Mesendoderm (in vitro differentiated cells): ENCODE measurements around the gene LRP8.

Source experiments
- DNase-seq: peaks from one replicate; pipeline ENCODE4 v3.0.0; 2013
- H2AK5ac ChIP-seq: 2 replicates; pipeline ENCODE4 v1.6.1; 2013; ENCODE audit warnings: low read length, inconsistent platforms
- H2BK120ac ChIP-seq: 2 replicates; pipeline ENCODE4 v1.6.1; 2013; ENCODE audit warnings: low read depth, mild to moderate bottlenecking, low read length, moderate library complexity, mixed read lengths
- H2BK15ac ChIP-seq: replicated peaks from 2 replicates; pipeline ENCODE4 v1.6.1; 2013; ENCODE audit warnings: low read depth, mild to moderate bottlenecking, moderate library complexity
- H2BK5ac ChIP-seq: 2 replicates; pipeline ENCODE4 v1.6.1; 2013; ENCODE audit warnings: low read length, inconsistent platforms
- H3K18ac ChIP-seq: 2 replicates; pipeline ENCODE4 v1.6.1; 2013; ENCODE audit warnings: mild to moderate bottlenecking, low read length, mixed read lengths
- H3K23ac ChIP-seq: one replicate; pipeline ENCODE4 v1.6.1; 2013; ENCODE audit warnings: low read length
- H3K27ac ChIP-seq: 2 replicates; pipeline ENCODE4 v1.5.1; 2013; ENCODE audit warnings: low read depth, mild to moderate bottlenecking, inconsistent platforms, low read length, moderate library complexity
- H3K27me3 ChIP-seq: 2 replicates; pipeline ENCODE4 v1.6.1; 2013; ENCODE audit warnings: low read length, control low read depth, mild to moderate bottlenecking, inconsistent platforms; ENCODE audit not compliant: insufficient read depth, poor library complexity
- H3K36me3 ChIP-seq: 2 replicates; pipeline ENCODE4 v1.6.1; 2013; ENCODE audit warnings: low read length, inconsistent platforms; ENCODE audit not compliant: control insufficient read depth, insufficient read depth
- H3K4ac ChIP-seq: one replicate; pipeline ENCODE4 v1.6.1; 2013; ENCODE audit warnings: low read depth, mild to moderate bottlenecking, low read length, moderate library complexity
- H3K4me1 ChIP-seq: 2 replicates; pipeline ENCODE4 v1.6.1; 2013; ENCODE audit warnings: low read depth, low read length, inconsistent platforms; ENCODE audit not compliant: control insufficient read depth
- H3K4me2 ChIP-seq: 2 replicates; pipeline ENCODE4 v1.6.1; 2013; ENCODE audit warnings: low read length
- H3K4me3 ChIP-seq: 2 replicates; pipeline ENCODE4 v1.5.1; 2013; ENCODE audit warnings: mild to moderate bottlenecking, low read length
- H3K56ac ChIP-seq: one replicate; pipeline ENCODE4 v1.6.1; 2013; ENCODE audit warnings: low read length
- H3K79me1 ChIP-seq: 2 replicates; pipeline ENCODE4 v1.6.1; 2013; ENCODE audit warnings: low read length, inconsistent platforms
- H3K79me2 ChIP-seq: 2 replicates; pipeline ENCODE4 v1.6.1; 2013; ENCODE audit warnings: mild to moderate bottlenecking, low read length; ENCODE audit not compliant: control insufficient read depth, insufficient read depth
- H3K9ac ChIP-seq: 2 replicates; pipeline ENCODE4 v1.6.1; 2013; ENCODE audit warnings: low read length, inconsistent platforms
- H4K5ac ChIP-seq: one replicate; pipeline ENCODE4 v1.6.1; 2013; ENCODE audit warnings: low read length
- H4K8ac ChIP-seq: one replicate; pipeline ENCODE4 v1.6.1; 2013; ENCODE audit warnings: low read depth, mild to moderate bottlenecking, control low read depth, low read length, moderate library complexity
- WGBS: extraction: QIAGEN DNeasy Blood & Tissue Kit; methylation state at CpG from one replicate; pipeline ENCODE4 v1.1.7; 2013; ENCODE audit warnings: low lambda C conversion rate, missing lambda C conversion rate; ENCODE audit not compliant: insufficient coverage; ENCODE audit errors: extremely low coverage; 5-methylcytosine and 5-hydroxymethylcytosine counted together

Gene LRP8

DNA sequence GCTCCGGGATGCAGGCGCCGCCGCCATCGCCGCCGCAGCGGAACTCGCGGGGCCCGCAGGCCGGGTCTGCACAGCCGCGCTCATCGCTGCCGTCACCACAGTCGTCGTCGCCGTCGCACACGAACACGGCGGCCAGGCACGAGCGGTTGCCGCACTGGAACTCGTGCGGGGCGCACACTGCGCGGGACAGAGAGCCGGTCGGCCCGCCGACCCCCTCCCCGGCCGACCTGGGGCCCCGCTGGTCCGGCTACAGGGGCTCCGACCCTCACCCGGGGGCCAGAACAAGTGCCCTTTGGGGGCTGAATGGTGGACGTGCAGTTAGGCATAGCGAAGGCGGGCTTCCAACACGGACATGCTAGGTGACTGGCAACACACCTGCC, 51.0 kb downstream of the LRP8 start:
- H2AK5ac ChIP-seq = no peak overlapping the region
- H3K4me1 ChIP-seq = no peaks in the 10 kb centered on the region
- no peak overlapping the region for H3K56ac ChIP-seq
- no peak overlapping the region for H2BK15ac ChIP-seq
- no peaks in the 10 kb centered on the region for H3K27me3 ChIP-seq
- DNase-seq = no peak
- H3K4ac ChIP-seq = no peak overlapping the region
- H3K79me1 ChIP-seq = peaks cover 5% of the 10 kb centered on the region
- no peak overlapping the region for H3K23ac ChIP-seq
- H3K9ac ChIP-seq = no peak overlapping the region
- H2BK5ac ChIP-seq = no peak overlapping the region
- no peak overlapping the region for H3K4me3 ChIP-seq
- H3K36me3 ChIP-seq = peaks cover 44% of the 10 kb centered on the region
- H3K27ac ChIP-seq = no peak overlapping the region
- WGBS = no CpG with 5 or more reads among the region's 46 CpGs
- no peak overlapping the region for H3K4me2 ChIP-seq
- H2BK120ac ChIP-seq = no peak overlapping the region
- no peak overlapping the region for H4K8ac ChIP-seq
- H4K5ac ChIP-seq = no peak overlapping the region
- no peak overlapping the region for H3K18ac ChIP-seq
- no peaks in the 10 kb centered on the region for H3K79me2 ChIP-seq

DNA sequence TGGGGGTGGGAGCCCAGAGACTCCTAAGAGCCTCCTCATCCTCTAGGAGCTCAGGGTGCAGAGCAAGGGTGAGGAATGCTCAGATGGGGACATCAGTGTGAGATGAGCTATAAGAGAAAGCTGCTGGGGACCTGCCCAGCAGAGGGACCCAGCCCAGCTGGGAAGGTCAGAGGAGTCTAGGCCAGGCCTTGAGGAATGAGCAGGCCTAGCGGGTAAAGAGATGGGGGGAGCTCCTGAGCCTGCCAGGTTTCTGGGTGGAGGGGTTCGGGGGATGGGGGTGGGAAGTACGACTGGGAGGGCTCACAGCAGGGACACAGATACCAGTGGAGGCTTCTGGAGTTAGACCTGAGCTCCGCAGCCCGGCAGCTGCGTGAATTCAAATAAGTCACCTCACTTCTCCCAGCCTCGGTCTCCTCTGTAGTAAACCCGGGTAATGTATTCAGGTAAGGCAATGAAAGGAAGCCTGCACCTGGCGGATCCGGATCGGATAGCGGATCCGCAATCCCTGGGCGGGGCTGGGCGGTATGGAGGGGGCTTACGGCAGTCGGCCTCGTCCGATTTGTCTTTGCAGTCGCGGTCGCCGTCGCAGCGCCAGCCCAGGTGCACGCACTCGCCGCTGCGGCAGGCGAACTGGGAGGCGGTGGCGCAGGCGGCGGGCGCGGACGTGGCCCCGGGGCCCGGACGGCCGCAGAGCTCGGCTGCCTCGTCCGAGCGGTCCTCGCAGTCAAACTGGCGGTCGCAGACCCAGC, 51.5 kb downstream of the LRP8 start:
- Histone ChIP-seq H2AK5ac (no peak overlapping the region), H3K18ac (no peak overlapping the region), H3K4ac (no peak overlapping the region), H3K4me3 (no peak overlapping the region), H3K79me1 (peaks cover 5% of the 10 kb centered on the region), H3K23ac (no peak overlapping the region), H2BK5ac (no peak overlapping the region), H3K36me3 (peaks cover 41% of the 10 kb centered on the region), H3K4me2 (no peak overlapping the region), H3K27me3 (no peaks in the 10 kb centered on the region), H3K9ac (no peak overlapping the region), H4K8ac (no peak overlapping the region), H4K5ac (no peak overlapping the region), H2BK15ac (no peak overlapping the region), H3K27ac (no peak overlapping the region), H3K79me2 (no peaks in the 10 kb centered on the region), H3K4me1 (no peaks in the 10 kb centered on the region), H2BK120ac (no peak overlapping the region), H3K56ac (no peak overlapping the region)
- DNase-seq = no peak
- no CpG with 5 or more reads among the region's 48 CpGs for WGBS

DNA sequence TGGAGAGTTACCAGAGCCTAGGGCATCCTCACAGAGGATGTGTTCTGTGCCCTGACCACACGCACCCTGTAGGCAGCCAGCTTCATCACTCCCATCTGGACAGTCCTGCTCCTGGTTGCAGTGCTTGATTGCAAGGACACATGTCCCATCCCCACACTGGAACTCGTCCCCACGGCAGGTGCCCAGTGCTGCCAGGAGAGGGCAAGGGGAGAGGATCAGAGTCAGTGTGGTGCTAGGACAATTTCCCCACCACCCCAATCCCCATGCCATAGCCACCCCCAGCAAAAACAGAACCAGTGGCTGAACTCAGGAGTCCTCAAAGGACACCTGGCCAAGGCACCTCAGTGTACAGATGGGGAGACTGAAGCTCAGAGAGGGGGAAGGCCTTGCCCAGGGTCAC, 52.3 kb downstream of the LRP8 start:
- Histone ChIP-seq H3K18ac (no peak overlapping the region), H3K4me2 (no peak overlapping the region), H3K56ac (no peak overlapping the region), H3K4me3 (no peak overlapping the region), H4K8ac (no peak overlapping the region), H3K79me1 (peaks cover 5% of the 10 kb centered on the region), H3K36me3 (peaks cover 41% of the 10 kb centered on the region), H3K79me2 (no peaks in the 10 kb centered on the region), H3K4me1 (no peaks in the 10 kb centered on the region), H2BK15ac (no peak overlapping the region), H3K9ac (no peak overlapping the region), H3K27ac (no peak overlapping the region), H3K4ac (no peak overlapping the region), H2BK120ac (no peak overlapping the region), H2AK5ac (no peak overlapping the region), H2BK5ac (no peak overlapping the region), H4K5ac (no peak overlapping the region), H3K23ac (no peak overlapping the region), H3K27me3 (no peaks in the 10 kb centered on the region)
- DNase-seq = no peak
- no CpG with 5 or more reads among the region's 3 CpGs for WGBS

DNA sequence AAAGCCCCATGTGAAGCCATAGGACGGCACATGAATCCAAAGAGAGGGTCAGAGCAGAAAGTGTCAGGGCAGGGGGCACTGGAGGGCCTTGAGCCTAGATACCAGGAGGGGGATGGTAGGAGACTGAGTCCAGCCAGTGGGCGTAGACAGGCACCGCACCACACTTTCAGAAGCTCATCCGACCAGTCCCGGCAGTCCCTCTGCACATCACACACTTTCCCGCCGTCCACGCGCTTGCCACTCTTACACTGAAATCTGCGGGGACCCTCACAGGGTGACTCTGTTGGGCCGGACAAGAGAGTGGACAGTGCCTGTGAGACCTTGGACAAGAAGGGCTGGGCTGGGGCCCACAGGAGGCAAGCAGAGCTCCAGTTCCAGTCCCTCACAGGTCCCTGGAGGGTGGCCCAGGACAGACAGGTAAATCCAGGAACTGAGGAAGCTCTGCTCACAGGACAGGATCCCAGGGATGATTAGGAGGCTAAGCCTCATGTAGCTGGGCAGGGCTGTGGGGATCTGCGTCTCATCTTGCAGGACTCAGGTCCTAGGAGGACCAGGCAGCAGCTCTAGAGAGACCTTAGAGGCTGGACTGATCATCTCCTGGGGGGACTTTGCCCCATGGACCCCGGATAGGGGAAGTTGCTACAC, 53.2 kb downstream of the LRP8 start:
- Histone ChIP-seq H3K23ac (no peak overlapping the region), H2AK5ac (no peak overlapping the region), H3K18ac (no peak overlapping the region), H2BK15ac (no peak overlapping the region), H3K27ac (no peak overlapping the region), H3K56ac (no peak overlapping the region), H3K27me3 (no peaks in the 10 kb centered on the region), H2BK5ac (no peak overlapping the region), H2BK120ac (no peak overlapping the region), H3K79me2 (no peaks in the 10 kb centered on the region), H3K4me2 (no peak overlapping the region), H3K9ac (no peak overlapping the region), H3K36me3 (peaks cover 37% of the 10 kb centered on the region), H3K4ac (no peak overlapping the region), H3K4me1 (no peaks in the 10 kb centered on the region), H3K79me1 (peaks cover 5% of the 10 kb centered on the region), H3K4me3 (no peak overlapping the region), H4K5ac (no peak overlapping the region), H4K8ac (no peak overlapping the region)
- no CpG with 5 or more reads among the region's 13 CpGs for WGBS
- no peak for DNase-seq

DNA sequence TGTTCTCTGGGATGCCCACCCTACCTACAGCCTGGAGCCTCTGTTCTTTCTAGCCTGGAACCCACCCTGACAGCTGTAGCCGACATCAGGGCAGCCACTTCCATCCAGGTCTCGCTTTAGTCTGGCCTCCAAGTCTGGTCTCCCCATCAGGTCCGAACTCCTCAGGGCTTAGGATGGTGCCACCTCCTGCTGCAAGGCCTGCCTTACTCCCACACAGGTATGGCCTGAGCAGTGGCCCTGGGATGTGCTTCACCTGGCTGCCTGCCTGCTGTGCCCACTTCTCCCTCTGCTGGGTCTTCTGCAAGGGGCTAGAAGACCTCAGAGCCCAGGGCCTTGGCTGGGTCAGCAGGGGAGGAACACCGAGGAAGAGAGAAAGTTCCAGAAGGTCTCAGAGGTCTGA, 53.8 kb downstream of the LRP8 start:
- Histone ChIP-seq H2BK120ac (no peak overlapping the region), H3K23ac (no peak overlapping the region), H3K4me1 (no peaks in the 10 kb centered on the region), H3K9ac (no peak overlapping the region), H3K27ac (no peak overlapping the region), H3K27me3 (no peaks in the 10 kb centered on the region), H2BK15ac (no peak overlapping the region), H3K79me1 (peaks cover 5% of the 10 kb centered on the region), H3K4ac (no peak overlapping the region), H3K56ac (no peak overlapping the region), H3K4me2 (no peak overlapping the region), H4K8ac (no peak overlapping the region), H3K79me2 (no peaks in the 10 kb centered on the region), H3K36me3 (peaks cover 33% of the 10 kb centered on the region), H2AK5ac (no peak overlapping the region), H3K4me3 (no peak overlapping the region), H3K18ac (no peak overlapping the region), H4K5ac (no peak overlapping the region), H2BK5ac (no peak overlapping the region)
- WGBS = no CpG with 5 or more reads among the region's 4 CpGs
- no peak for DNase-seq
